Measurements from ENCODE around the gene MSLN.

MSLN gene

GRCh38 chr16:778447-778846 is 17.9 kb downstream of the MSLN start:
- no peak for DNase-seq

GRCh38 chr16:778909-779527 is 18.5 kb downstream of the MSLN start:
- no peak for DNase-seq

DNA sequence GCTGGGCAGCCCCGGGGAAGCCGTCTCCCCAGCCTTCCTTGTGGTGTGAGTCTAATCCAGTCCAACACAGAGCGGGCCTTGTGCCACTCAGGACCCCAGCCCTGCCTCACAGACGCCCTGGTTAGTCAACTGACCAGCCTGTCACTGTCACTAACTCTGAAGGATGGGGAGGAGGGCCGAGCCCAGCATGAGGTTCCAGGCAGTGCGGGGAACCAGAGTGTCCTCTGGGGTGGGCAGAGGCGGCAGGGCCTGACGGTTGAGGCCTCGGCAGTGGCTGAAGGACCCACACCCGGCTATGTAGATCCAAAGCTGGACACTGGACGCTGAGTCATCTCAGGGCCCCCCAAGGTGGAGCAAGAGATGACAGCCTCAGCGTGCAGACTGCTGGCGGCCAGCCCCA is 19.0 kb downstream of the MSLN start:
- no peak for DNase-seq

- no peak for DNase-seq
Observed at GRCh38 chr16:780296-780695, 19.8 kb downstream of the MSLN start.

DNA sequence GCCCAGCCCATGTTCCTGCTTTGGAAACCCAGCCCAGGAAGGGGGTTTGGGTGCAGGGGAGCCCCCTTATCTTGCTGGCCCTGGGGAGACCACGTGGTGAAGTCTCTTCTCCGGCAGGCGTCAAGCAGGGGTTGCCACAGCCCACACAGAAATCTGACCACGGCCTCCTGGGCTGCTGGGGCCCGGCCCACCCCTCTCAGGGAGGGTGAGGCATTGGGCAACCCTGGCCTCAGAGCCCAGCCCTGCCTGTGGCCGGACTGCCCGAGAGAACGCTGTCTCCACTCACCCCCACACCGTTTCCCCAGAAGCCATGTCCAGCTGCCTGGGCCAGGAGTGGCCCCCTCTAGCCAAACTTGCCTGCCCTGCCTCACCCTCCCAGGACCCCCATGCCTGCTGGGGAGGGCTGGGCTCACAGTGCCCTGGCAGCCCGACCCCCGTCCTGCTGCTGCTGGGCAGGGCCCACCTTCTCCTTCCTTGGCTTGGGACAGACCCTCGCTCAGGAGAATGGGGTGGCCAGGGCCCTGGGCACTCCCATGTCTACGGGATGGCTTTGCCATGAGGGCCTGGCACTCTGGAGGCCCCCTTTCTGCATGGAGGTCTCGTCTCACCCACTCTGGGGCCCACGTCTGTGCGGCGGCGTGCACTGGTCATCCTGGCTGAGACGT is 20.9 kb downstream of the MSLN start:
- no peak for DNase-seq

DNA sequence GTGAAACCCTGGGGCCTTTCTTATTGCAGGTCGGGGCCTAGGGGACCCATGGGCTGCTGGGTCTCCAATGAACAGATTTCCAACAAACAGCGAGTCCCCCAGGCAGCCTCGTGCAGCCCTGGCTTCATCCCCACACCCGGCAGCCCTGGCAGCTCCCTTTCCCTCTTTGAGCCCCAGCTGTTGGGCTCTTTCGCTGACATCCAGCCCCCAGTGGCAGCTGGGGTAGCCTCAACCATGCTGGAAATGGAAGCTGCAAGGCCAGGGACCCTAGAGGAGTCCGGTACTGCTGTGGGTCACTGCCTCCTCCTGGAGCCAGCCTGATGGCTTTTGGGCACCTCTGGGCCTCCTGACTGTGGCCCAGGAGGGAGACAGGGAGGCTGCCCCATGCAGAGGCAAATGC is 21.7 kb downstream of the MSLN start:
- DNase-seq = no peak

DNA sequence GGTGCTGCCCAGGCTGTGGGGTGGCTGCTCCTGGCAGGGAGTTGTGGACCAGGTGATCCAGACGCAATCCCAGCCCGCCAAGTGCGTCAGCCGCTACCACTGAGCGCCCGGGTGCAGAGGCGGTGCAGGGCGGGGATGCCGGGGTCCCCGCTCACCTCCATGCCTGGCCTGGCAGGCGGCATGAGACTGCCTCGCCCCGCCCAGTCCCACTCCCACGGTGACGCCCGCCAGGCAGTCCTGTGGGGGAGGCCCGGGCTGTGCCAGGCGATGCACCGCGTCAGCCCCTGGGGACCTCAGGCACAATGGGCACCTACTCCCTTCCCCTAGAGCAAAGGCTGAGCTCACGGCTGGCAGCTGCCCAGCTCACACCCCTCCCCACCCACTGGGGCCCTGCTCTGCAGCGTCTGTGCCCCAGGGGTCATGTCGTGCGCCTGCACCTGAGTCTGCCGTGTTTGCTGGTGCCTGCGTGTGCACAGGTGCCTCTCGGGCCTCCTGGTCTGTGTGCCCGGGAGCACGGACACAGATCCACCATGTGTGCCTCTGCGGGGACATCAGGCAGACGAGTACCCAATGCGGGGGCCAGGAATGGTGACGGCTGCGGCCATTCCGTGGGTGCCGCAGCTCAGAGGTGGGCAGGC is 22.4 kb downstream of the MSLN start:
- DNase-seq = no peak

- no peak for DNase-seq
Observed at GRCh38 chr16:783404-784161, 23.0 kb downstream of the MSLN start.

DNA sequence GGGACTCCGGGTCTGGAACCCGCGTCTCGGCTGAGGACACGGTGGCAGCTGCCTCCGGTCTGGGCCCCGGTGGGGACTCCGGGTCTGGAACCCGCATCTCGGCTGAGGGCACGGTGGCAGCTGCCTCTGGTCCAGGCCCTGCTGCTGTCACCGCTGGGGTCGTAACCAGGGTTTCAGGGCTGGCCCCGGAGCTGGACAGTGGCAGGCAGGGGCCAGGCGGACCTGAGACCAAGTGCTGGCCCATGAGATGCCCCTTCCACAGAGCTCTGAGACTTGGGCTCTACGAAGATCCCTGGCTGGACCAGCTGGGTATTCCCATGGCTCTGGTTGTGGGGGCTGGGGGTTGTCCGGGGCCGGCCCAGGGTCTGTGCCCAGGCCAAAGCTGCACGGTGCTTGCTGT is 23.9 kb downstream of the MSLN start:
- no peak for DNase-seq

GRCh38 chr16:785563-786535 is 25.3 kb downstream of the MSLN start:
- DNase-seq = no peak

DNA sequence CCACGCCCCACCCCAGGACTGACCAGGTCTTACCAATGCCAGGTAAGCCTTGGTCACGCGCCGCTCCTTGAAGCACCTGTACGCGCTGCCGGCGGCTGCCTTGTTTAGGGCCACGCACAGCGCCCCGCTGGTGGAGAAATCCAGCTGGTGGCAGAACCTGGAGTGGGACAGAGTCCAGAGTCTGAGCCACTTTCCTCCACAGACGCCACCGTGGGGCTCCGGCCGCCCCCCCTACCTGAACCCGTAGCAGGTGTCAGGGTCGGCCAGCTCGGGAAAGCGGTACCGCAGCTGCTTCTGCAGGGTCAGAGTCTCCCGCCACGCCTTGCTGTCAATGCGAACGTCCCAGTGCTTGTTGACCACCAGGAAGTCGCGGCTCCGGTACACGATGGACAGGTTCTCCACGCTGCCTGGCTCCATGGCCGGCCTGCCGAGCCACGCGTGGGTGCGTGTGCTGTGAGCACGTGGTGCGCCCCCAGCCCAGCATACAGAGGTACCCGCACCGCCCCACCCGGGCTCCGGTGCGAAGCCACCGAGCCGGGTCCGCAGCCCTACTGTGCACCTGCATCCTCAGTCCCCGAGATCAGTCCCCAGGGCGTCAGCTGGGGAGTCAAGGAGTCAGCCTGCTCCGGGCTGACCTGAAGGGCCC is 26.9 kb downstream of the MSLN start:
- no peak for DNase-seq

GRCh38 chr16:787978-788398 is 27.5 kb downstream of the MSLN start, which contains the start of gene RPUSD1:
Gene RPUSD1, minus strand, starts transcription at chr16:788381. Its CDS starts 644 bp downstream, at chr16:787737.
- no peak for DNase-seq

GRCh38 chr16:788399-789126 is 28.0 kb downstream of the MSLN start, which contains the start of gene CHTF18:
Gene CHTF18, plus strand, starts transcription at chr16:788620. Its CDS starts 65 bp downstream, at chr16:788685.
- DNase-seq = peak; percentile 82

GRCh38 chr16:789191-789850 is 28.8 kb downstream of the MSLN start:
- DNase-seq = no peak

- no peak for DNase-seq
Observed at GRCh38 chr16:790086-790485, 29.6 kb downstream of the MSLN start.

GRCh38 chr16:791131-791530 is 30.6 kb downstream of the MSLN start:
- DNase-seq = no peak

- DNase-seq = no peak
Observed at GRCh38 chr16:792221-792995, 31.9 kb downstream of the MSLN start.

DNA sequence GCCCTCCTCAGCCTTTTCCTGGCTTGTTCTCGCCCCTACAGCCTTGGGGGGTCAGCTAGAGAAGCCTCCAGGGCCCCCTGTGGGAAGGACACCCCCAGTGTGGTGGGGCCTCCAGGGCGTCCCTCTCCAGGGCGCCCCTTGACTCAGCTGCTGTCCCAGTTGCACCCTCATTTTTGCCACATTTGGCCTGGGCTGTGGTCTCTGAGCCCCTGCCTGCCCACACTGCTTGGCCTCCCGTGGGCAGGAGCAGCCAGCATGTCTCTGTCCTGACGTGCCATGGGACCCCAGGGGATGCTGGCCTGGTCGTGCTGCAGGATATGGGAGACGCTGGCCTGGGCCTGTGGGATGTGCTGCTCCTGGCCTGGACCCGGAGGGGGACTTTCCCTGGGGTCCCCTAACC is 32.9 kb downstream of the MSLN start:
- DNase-seq = no peak

- no peak for DNase-seq
Observed at GRCh38 chr16:794091-794822, 33.7 kb downstream of the MSLN start.

All from NCI-H2029 (cell line).